ENCODE measurements around the gene REPS1. TPM values are rescaled to one million over a fixed set of nuclear protein-coding genes. Genes with fewer than 3 reads are reported as not detected.
"Not testable (repeated sequence)": the region's sequence is repeated elsewhere in the genome, so short reads cannot be mapped to it uniquely, and the experiment has no call there.

REPS1 gene
- polyA plus RNA-seq, 5 donors = 51.5 to 71.7 (median 64.9) TPM

DNA sequence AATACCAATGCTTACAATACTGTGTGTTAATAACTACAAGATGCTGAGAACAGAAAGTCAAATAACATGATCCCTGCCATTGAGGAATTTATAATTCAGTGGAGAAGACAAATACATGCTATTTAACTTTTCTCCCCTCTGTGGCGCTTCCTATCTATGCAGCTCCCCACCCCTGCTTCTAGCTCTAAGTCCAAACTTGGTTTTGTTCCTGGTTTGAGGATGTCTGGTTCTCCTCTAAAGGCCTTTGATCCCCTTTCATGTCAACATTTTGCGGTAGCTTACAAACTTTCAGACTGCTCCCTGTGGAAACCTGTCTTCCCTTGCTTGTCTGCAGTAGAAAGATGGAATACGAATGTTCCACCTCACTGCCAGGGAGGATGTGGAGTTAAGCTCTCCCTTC is 18.4 kb upstream of the REPS1 start:
- DNase-seq = no peak

DNA sequence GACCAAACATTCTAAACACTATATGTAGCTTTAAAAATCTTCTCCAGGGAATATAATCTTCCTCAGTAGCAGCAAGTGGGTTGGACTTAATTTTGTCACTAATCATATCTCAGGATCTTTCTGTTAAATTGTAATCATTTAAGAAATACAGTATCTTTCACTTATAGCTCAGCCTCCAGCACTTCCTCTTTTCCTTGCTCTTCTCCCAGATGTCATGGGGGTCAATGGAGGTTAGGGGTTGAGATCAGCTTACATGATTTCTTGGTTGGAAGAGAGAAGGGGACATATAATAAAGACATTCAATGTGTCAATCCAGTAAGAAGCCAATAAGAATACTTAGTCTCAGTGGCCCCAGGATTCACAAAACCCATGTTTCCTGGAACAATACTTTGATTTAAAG is 15.7 kb upstream of the REPS1 start:
- no peak for DNase-seq

DNA sequence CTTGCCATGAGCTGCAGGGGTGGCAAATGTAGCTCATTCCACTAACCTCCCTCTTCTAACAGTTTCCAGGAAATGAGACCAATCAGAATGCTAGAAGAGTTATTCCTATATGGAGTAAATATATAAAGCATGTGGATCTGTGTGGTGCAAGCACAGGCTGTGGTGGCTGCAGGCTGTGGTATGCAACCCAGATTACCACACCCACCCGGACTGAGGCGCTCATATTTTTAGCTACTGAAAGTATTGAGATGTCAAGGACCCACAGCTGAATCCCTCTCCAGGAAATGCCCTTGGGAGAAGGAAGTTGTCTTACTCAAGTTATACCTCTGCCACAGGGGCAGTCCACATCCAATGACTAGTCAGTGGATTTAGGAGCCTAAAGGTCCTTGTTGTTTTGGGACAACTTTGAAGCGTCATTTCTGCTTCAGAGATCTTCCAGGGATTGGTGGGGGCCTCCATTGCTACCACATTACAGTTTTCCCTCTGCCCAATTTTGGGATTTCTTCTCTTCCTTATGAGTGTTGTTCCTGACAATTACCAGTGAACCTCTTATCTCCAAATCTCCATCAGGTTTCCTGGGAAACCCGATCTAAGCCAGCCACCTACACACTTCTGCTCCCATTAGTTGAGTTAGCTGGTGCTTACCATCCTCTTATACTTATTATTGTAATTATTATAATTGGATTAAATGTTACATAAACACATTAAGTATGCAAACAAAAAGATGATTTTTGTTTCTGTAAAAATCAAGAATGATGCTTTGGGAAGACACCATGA is 12.1 kb upstream of the REPS1 start:
- no peak for DNase-seq

DNA sequence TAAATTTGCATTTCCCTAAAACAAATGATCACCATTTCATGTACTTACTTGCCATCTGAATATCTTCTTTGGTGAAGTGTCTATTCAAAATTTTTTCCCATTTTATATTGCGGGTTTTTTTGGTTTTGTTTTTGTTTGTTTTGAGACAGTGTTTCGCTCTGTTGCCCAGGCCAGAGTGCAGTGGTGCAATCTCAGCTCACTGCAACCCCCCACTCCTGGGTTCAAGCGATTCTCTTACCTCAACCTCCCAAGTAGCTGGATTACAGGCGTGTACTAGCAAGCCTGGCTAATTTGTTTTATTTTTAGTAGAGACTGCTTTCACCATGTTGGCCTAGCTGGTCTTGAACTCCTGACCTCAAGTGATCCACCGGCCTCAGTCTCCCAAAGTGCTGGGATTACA is 9.1 kb upstream of the REPS1 start:
- no peak for DNase-seq

GRCh38 chr6:138996524-138996923 is 8.5 kb upstream of the REPS1 start:
- DNase-seq = no peak

- not testable (repeated sequence) for DNase-seq
Observed at GRCh38 chr6:138993410-138993809, 5.4 kb upstream of the REPS1 start.

DNA sequence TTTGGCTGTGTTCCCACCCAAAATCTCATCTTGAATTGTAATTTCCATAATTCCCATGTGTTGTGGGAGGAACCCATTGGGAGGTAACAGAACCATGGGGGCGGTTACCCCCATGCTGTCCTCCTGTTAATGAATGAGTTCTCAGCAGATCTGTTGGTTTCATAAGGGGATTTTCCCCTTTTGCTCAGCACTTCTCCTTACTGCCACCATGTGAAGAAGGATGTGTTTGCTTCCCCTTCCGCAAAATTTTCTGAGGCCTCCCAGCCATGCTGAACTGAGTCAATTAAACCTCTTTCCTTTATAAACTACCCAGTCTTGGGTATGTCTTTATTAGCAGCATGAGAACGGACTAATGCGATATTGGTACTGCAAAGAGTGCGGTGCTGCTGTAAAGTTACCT is 4.9 kb upstream of the REPS1 start:
- DNase-seq = not testable (repeated sequence)

GRCh38 chr6:138991206-138991605 is 3.2 kb upstream of the REPS1 start:
- DNase-seq = no peak

GRCh38 chr6:138989098-138989983 is 1.3 kb upstream of the REPS1 start:
- no peak for DNase-seq

DNA sequence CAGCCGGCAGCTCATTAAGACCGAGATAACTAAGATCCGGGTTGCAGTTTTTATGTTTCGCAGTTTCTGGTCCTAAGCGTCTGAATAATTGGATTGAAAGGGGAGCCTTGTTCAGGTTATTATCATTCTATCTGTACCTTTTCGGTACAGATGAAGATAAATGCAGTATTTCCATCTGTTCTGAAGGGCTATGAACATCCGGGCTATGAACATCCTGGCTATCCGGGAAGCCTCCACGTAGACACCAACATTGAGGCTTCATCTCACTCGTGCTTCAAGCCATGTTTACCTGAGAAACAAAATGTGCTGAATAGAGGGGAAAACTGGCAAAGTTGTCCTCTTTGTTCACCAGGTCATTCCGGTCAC is 399 bp upstream of the REPS1 start:
- no peak for DNase-seq

DNA sequence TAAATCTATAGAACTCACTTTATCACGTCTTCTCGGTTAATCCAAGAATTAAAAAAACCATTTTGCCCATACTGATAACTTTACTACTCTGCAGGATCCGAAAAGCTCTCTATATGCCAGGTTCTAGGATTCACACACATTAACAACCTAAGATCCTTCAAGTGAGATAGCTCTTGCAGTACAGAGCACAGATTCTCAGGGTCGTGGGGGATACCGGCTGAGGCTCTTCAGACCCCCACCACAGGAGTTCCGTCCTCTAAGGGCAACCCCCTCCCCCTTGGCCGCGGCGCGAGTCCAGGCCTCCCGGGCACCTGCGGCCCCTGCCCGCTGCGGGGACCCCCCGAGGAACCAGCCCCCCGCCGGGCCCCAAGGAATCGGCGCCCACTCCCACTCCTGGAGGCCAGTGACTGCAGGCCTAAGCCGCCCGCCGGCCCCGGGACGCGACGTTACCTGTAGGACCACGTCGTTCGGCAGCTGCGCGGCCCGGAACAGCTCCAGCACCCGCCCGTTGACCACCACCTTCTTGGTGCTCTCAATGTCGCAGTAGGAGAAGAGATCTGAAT is 892 bp downstream of the REPS1 start:
- no peak for DNase-seq

DNA sequence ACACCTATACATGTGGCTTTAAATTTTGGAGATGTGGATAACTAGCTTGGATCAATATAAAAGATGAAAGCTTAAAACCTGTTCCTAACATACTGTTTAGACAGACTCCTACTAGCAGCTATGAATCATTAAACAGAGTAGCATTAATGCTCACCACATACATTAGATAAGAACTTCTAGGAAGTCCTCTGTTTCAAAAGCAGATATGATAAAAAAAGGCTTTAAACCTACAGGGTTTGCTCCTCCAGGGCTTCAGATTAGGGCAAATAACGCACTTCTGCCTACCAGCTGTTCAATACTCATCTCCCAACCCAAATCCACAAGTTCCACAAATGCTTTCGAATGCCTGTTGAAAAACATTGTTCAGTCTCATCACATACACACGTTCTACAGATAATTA is 1.5 kb downstream of the REPS1 start:
- DNase-seq = no peak

GRCh38 chr6:138981416-138981815 is 6.6 kb downstream of the REPS1 start:
- no peak for DNase-seq

DNA sequence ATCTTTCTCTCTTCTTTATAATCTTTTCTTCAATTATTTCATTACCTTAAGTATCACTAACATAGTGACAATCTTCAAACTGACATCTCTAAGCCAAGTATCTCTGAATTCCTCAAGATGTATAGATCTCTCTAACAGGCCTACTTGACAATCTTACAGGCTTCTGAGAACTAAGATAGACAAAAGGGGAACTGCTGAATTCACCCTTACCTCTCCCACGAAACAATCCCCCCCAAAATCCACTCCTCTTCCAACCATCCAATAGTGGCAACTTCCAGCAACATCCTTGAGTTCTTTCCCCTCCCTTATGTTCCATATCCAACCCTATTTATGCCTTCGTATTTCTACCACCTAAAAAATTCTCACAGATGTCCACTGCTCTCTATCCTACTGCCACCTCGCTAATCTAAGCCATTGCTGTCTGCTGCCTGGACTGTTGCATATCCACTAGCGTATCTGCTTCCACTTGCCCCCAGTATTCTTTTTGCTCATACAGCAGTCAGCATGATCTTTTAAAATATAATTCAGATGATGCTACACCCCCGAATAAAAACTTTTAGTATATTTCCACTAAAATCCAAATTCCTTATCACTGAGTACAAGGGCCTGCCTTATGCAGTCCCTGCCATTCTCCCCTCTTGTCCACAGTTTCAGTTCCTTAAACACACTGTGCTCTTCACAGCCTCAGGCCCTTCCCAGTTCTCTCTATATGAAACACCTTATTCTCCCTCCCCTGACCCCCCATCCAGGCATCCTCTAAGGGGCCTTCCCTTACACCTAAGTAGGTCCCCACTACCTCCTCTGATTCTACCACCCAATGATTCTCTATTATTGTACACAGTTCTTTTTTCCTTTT is 8.0 kb downstream of the REPS1 start:
- DNase-seq = no peak

GRCh38 chr6:138979365-138979764 is 8.7 kb downstream of the REPS1 start:
- no peak for DNase-seq

- no peak for DNase-seq
Observed at GRCh38 chr6:138978229-138978628, 9.8 kb downstream of the REPS1 start.

DNA sequence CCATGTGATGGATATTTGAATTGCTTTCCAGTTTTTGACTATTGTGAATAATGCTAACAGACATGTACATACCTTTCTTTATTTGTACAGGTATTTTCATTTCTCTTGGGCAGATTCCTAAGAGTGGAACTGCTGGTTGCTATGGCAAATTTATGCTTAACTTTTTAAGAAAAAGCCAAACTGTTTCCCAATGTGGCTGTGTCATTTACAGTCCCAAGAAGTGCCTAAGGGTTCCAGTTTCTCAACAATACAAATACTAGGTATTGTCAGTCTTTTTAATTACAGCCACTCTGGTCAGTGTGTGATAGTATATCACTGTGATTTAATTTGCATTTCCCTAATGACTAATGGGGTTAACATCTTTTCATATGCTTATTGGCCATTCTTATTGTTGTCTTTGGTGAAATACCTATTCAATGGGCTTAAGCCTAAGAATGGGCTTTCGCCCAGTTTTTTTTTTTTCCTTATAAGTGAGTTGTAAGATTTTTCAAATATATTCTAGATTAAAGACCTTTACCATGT is 10.3 kb downstream of the REPS1 start:
- DNase-seq = no peak

- DNase-seq = no peak
Observed at GRCh38 chr6:138977242-138977641, 10.8 kb downstream of the REPS1 start.

- DNase-seq = no peak
Observed at GRCh38 chr6:138975815-138976214, 12.2 kb downstream of the REPS1 start.

- DNase-seq = no peak
Observed at GRCh38 chr6:138973466-138974153, 14.4 kb downstream of the REPS1 start.

- no peak for DNase-seq
Observed at GRCh38 chr6:138972226-138972665, 15.8 kb downstream of the REPS1 start.
